ENCODE data around the gene DNASE1L2. TPM values are rescaled to one million over a fixed set of nuclear protein-coding genes. Genes with fewer than 3 reads are reported as not detected.

Gene DNASE1L2
- 0.48 TPM for total RNA-seq (2013)
- polyA plus RNA-seq (1 to 10 TPM in 1 of 3 donors, not detected in 2; 1.1 TPM), polyA minus RNA-seq (0.24 and 0.42 TPM in 2 replicates), total RNA-seq (0 to 0.99 (median 0.36) reads per million in 11 experiments)

- peaks cover 35 to 50% (median 35%) of the 10 kb centered on the region in 3 donors for H3K27me3 Mint-ChIP-seq (ENCODE audit: low read depth in 3 of 3)
- H3K36me3 Mint-ChIP-seq: peaks cover 39 to 53% of the 10 kb centered on the region in 2 donors
Measured at GRCh38 chr16:2236337-2237101, at the start of gene DNASE1L2. Gene DNASE1L2 (plus strand): TSS chr16:2236444. CDS start chr16:2236817, 373 bp downstream.

GRCh38 chr16:2186505-2186904, 49.7 kb upstream of the DNASE1L2 start:
- Histone ChIP-seq H3K27me3 (ENCODE audit: control insufficient read depth in 2 of 2, insufficient read depth in 2 of 2, low read length in 2 of 2) (no peaks in the 10 kb centered on the region), H3K4me2 (replicated peaks; ENCODE audit: extremely low read depth, low read length, poor library complexity, severe bottlenecking) (no peak overlapping the region), H2AFZ (ENCODE audit: insufficient read depth, low read depth, low read length, poor library complexity, severe bottlenecking) (no peak overlapping the region), H3K9me3 (replicated peaks in 1 of 2; ENCODE audit: control insufficient read depth in 1 of 2, insufficient read depth in 1 of 2, low read length in 2 of 2) (no peaks in the 10 kb centered on the region), H3K4me3 (replicated peaks in 1 of 3; ENCODE audit: low read depth in 2 of 3, low read length in 3 of 3) (no peak overlapping the region), H3K4me1 (ENCODE audit: control insufficient read depth in 1 of 2, insufficient read depth in 2 of 2, low read length in 2 of 2) (no peaks in the 10 kb centered on the region), H3K79me2 (ENCODE audit: insufficient read depth, low read length) (no peaks in the 10 kb centered on the region), H3K27ac (ENCODE audit: low read depth in 1 of 2, low read length in 2 of 2) (no peak overlapping the region), H4K20me1 (ENCODE audit: insufficient read depth, low read length) (no peaks in the 10 kb centered on the region), H3K9ac (ENCODE audit: insufficient read depth, low read length, poor library complexity, severe bottlenecking) (no peak overlapping the region), H3K36me3 (replicated peaks in 1 of 2; ENCODE audit: control insufficient read depth in 1 of 2, insufficient read depth in 2 of 2, low read length in 2 of 2) (no peaks in the 10 kb centered on the region)
- Mint-ChIP-seq H3K4me1 (no peaks in the 10 kb centered on the region), H3K27me3 (ENCODE audit: low read depth in 3 of 3) (peaks cover 3 to 6% (median 4%) of the 10 kb centered on the region in 3 donors), H3K9me3 (peaks cover 0 to 2% (median 0%) of the 10 kb centered on the region in 7 donors), H3K4me3 (no peak overlapping the region), H3K27ac (no peak overlapping the region), H3K36me3 (no peaks in the 10 kb centered on the region)
- WGBS (ENCODE audit: insufficient coverage): 96% methylated on average over 13 of the region's 20 CpGs
- intact Hi-C loops (cut with micrococcal nuclease): no loop called here
- no peak for TF ChIP-seq CTCF (IDR thresholded peaks at IDR 0.05)
- no peak for DNase-seq

More at GRCh38 chr16:2236337-2237101, at the start of gene DNASE1L2:
- H3K36me3 ChIP-seq (replicated peaks in 1 of 2; ENCODE audit: control insufficient read depth in 1 of 2, insufficient read depth in 2 of 2, low read length in 2 of 2): peaks cover 39 to 49% of the 10 kb centered on the region in 2 donors
- H3K27me3 ChIP-seq (ENCODE audit: control insufficient read depth in 2 of 2, insufficient read depth in 2 of 2, low read length in 2 of 2): peaks cover 18 to 38% of the 10 kb centered on the region in 2 donors
- H3K27ac ChIP-seq (ENCODE audit: low read depth in 1 of 2, low read length in 2 of 2): no peak within 1 kb of the TSS
- intact Hi-C loops (cut with micrococcal nuclease): no loop called here
- no peak within 1 kb of the TSS for H3K9ac ChIP-seq (ENCODE audit: insufficient read depth, low read length, poor library complexity, severe bottlenecking)
- H3K4me1 ChIP-seq (ENCODE audit: control insufficient read depth in 1 of 2, insufficient read depth in 2 of 2, low read length in 2 of 2): peaks cover 5 to 6% of the 10 kb centered on the region in 2 donors
- WGBS (ENCODE audit: insufficient coverage): 6% methylated on average over 62 of the region's 64 CpGs
- no peaks in the 10 kb centered on the region for H3K79me2 ChIP-seq (ENCODE audit: insufficient read depth, low read length)
- Mint-ChIP-seq H3K9me3 (peaks cover 0 to 6% (median 0%) of the 10 kb centered on the region in 7 donors), H3K4me3 (peak within 1 kb of the TSS in 1 of 2 donors; percentile 51), H3K27ac (no peak within 1 kb of the TSS), H3K4me1 (peaks cover 5% of the 10 kb centered on the region)
- peaks cover 26% of the 10 kb centered on the region for H4K20me1 ChIP-seq (ENCODE audit: insufficient read depth, low read length)
- no peak for TF ChIP-seq CTCF (IDR thresholded peaks at IDR 0.05)
- no peak within 1 kb of the TSS for H3K4me3 ChIP-seq (replicated peaks in 1 of 3; ENCODE audit: low read depth in 2 of 3, low read length in 3 of 3)
- no peak for DNase-seq
- peak within 1 kb of the TSS; percentile 1 for H3K4me2 ChIP-seq (replicated peaks; ENCODE audit: extremely low read depth, low read length, poor library complexity, severe bottlenecking)
- no peak within 1 kb of the TSS for H2AFZ ChIP-seq (ENCODE audit: insufficient read depth, low read depth, low read length, poor library complexity, severe bottlenecking)
- H3K9me3 ChIP-seq (replicated peaks in 1 of 2; ENCODE audit: control insufficient read depth in 1 of 2, insufficient read depth in 1 of 2, low read length in 2 of 2): no peaks in the 10 kb centered on the region
